Psoas muscle (tissue), 8 donors: ENCODE results near the gene CFD. TPM values are rescaled to one million over a fixed set of nuclear protein-coding genes. Genes with fewer than 3 reads are reported as not detected.

Experiments used
- ATAC-seq, 4 donors: fragments of 200-7000 bp; cut with Tn5 transposase; one replicate each; pipeline ENCODE4 v1.9.1; 2020; ENCODE audit warnings: moderate library complexity in 3 of 4, mild to moderate bottlenecking in 2 of 4
- DNase-seq, 2 donors: peaks; one replicate each; pipeline ENCODE4 v3.0.0-alpha.2; 2020
- H3K27ac ChIP-seq: fragments of 200-600 bp; one replicate; pipeline ENCODE4 v1.8.0; 2022
- H3K27me3 ChIP-seq, 3 donors: fragments of 200-600 bp in 1 of 3; one replicate each; pipeline versions ENCODE4 v1.6.1 to v1.8.0; 2013 to 2022; ENCODE audit warnings: low read length in 2 of 3, mild to moderate bottlenecking in 2 of 3, moderate library complexity in 1 of 3; ENCODE audit not compliant: insufficient read depth in 3 of 3
- H3K36me3 ChIP-seq, 2 donors: fragments of 200-600 bp in 1 of 2; one replicate each; pipeline versions ENCODE4 v1.6.1 to v1.8.0; 2013 to 2022; ENCODE audit warnings: low read depth in 1 of 2, mild to moderate bottlenecking in 1 of 2, moderate library complexity in 1 of 2; ENCODE audit not compliant: insufficient read depth in 1 of 2
- H3K4me1 ChIP-seq: fragments of 200-600 bp; one replicate; pipeline ENCODE4 v1.8.0; 2022
- H3K4me3 ChIP-seq: fragments of 200-600 bp; one replicate; pipeline ENCODE4 v1.8.0; 2022; ENCODE audit warnings: mild to moderate bottlenecking
- H3K9me3 ChIP-seq: fragments of 200-600 bp; one replicate; pipeline ENCODE4 v1.8.0; 2022
- WGBS, 3 donors: extraction: QIAGEN DNeasy Blood & Tissue Kit; methylation state at CpG; one replicate each; pipeline versions ENCODE4 v1.1.6 to v1.1.7; 2013; 5-methylcytosine and 5-hydroxymethylcytosine counted together
- intact Hi-C, 2 donors: fragments of 100-400 bp; cut with DNase I; formaldehyde crosslinking; loops; one replicate each; pipeline versions ENCODE4 v1.11.0 to v1.14.2; 2022
- polyA plus RNA-seq, 3 donors: library from polyadenylated mRNA; stranded (reverse); fragments of 200-250 nt; gene quantifications; one replicate each; pipeline ENCODE4 v1.2.3, GENCODE V29; 2013
- total RNA-seq, 4 donors: library from RNA; stranded (reverse); fragmentation: NEBNext Ultra II Directional in 2 of 4; extraction: Animal tissue kit (Norgen Biotek cat#: 25700) in 2 of 4; gene quantifications; one replicate each; pipeline versions ENCODE4 v1.2.1 to v1.2.4, GENCODE V29; 2021 to 2023
- TF ChIP-seq, protein P1 (sequence below): fragments of 200-600 bp; IDR thresholded peaks from one replicate; pipeline ENCODE4 v1.8.0; 2022; ENCODE audit warnings: antibody characterized with exemption
- donor health status: healthy with polysubstance abuse.
- donor health status: DM: no; HTN: no; CAD: no; lungs with moderate emphysema.
- donor health status: Bipolar disorder and iron deficiency.
- donor health status: healthy.
- donor health status: DM: yes; HTN: yes; CAD: no.
- donor health status: DM: no; HTN: no; CAD: no.
- donor health status: DM: no; HTN: no; CAD: no.
- donor health status: DM: yes; HTN: yes; CAD: no.

The CFD gene
- total and polyA plus RNA-seq, 7 donors = 56.8 to 142 (median 79.9) TPM

GRCh38 chr19:821825-822503 is 37.5 kb upstream of the CFD start, which contains the start of gene PLPPR3:
PLPPR3 (minus strand) TSS chr19:821955; CDS start chr19:821559, 396 bp downstream.
- ATAC-seq (no peak), DNase-seq (no peak)
- peaks cover 0 to 45% (median 11%) of the 10 kb centered on the region in 3 donors for H3K27me3 ChIP-seq

DNA sequence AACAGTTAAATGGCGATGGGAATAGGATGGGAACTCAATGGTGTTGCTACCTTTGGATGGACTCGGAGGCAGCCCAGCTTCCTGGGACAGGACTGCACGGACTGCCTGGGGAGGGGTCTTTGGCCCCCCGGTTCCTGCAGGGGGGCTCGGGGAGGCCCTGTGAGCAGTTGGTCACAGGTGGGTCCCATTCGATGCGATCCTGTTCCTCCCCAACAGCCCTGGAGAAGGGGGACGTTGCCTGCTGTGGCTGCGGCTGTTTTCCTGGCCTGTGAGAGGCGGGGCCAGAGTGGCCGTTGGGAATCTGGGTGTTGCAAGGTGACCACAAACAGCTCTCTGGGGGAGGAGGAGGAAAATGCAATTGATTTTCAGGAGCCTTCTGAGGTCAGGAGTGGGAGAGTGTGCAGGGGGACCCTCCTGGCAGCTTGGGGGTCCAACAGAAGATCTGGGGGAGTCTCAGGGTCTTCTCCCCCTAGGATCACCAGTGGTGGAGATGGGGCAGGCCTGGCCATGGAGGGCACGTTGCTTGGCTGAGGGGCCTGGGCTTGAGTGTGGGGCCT is 35.8 kb upstream of the CFD start:
- no peaks in the 10 kb centered on the region for H3K9me3 ChIP-seq
- 49 to 53% (median 51%) methylated on average over 11 to 12 of the region's 12 CpGs for WGBS, 3 donors
- peaks cover 0 to 55% (median 14%) of the 10 kb centered on the region in 3 donors for H3K27me3 ChIP-seq
- H3K36me3 ChIP-seq = no peaks in the 10 kb centered on the region
- intact Hi-C loops = no loop called here
- H3K4me1 ChIP-seq = no peaks in the 10 kb centered on the region
- DNase-seq (no peak), ATAC-seq (no peak)
- TF ChIP-seq, protein P1, sequence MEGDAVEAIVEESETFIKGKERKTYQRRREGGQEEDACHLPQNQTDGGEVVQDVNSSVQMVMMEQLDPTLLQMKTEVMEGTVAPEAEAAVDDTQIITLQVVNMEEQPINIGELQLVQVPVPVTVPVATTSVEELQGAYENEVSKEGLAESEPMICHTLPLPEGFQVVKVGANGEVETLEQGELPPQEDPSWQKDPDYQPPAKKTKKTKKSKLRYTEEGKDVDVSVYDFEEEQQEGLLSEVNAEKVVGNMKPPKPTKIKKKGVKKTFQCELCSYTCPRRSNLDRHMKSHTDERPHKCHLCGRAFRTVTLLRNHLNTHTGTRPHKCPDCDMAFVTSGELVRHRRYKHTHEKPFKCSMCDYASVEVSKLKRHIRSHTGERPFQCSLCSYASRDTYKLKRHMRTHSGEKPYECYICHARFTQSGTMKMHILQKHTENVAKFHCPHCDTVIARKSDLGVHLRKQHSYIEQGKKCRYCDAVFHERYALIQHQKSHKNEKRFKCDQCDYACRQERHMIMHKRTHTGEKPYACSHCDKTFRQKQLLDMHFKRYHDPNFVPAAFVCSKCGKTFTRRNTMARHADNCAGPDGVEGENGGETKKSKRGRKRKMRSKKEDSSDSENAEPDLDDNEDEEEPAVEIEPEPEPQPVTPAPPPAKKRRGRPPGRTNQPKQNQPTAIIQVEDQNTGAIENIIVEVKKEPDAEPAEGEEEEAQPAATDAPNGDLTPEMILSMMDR = no peak
- no peak overlapping the region for H3K27ac ChIP-seq
- H3K4me3 ChIP-seq = no peak overlapping the region

More at GRCh38 chr19:821825-822503, 37.5 kb upstream of the CFD start, which contains the start of gene PLPPR3:
- H3K4me3 ChIP-seq = peak within 1 kb of the TSS; percentile 48
- no peaks in the 10 kb centered on the region for H3K9me3 ChIP-seq
- intact Hi-C loops = no loop called here
- WGBS, 3 donors = 2% methylated on average over 21 to 85 of the region's 86 CpGs
- no peaks in the 10 kb centered on the region for H3K36me3 ChIP-seq
- TF ChIP-seq, protein P1 = no peak
- H3K27ac ChIP-seq = no peak within 1 kb of the TSS
- no peaks in the 10 kb centered on the region for H3K4me1 ChIP-seq

GRCh38 chr19:824885-825284 is 34.6 kb upstream of the CFD start:
- TF ChIP-seq, protein P1 = no peak
- DNase-seq (no peak), ATAC-seq (no peak)
- peaks cover 0 to 60% (median 15%) of the 10 kb centered on the region in 3 donors for H3K27me3 ChIP-seq
- no peaks in the 10 kb centered on the region for H3K9me3 ChIP-seq
- WGBS, 3 donors = 70 to 73% (median 72%) methylated on average over 15 of the region's 15 CpGs
- H3K36me3 ChIP-seq = no peaks in the 10 kb centered on the region
- intact Hi-C loops = no loop called here
- no peaks in the 10 kb centered on the region for H3K4me1 ChIP-seq
- no peak overlapping the region for H3K27ac ChIP-seq
- H3K4me3 ChIP-seq = no peak overlapping the region

DNA sequence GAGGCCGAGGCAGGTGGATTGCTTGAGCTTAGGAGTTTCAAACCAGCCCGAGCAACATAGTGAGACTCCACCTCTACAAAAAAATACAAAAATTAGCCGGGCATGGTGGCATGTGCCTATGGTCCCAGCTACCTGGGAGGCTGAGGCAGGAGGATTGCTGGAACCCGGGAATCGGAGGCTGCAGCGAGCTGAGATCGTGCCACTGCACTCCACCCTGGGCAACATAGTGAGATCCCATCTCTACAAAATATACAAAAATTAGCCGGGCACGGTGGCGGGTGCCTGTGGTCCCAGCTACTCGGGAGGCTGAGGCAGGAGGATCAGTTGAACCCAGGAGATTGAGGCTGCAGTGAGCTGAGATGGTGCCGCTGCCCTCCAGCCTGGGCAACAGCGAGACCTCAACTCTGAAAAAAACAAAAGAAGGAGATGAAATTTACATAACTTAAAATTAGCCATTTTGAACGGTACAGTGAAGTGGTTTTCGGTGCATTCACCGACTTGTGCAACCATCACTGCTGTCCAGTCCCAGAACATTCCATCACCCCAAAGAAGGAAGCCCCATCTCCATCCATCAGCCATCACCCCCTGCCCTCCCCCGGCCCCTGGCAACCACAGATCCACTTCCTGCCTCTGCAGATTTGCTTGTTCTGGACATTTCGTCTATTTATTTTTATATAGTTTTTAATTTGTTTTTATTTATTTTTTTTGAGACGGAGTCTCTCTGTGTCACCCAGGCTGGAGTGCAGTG is 33.4 kb upstream of the CFD start:
- Histone ChIP-seq H3K4me3 (no peak overlapping the region), H3K4me1 (no peaks in the 10 kb centered on the region), H3K27ac (no peak overlapping the region), H3K9me3 (no peaks in the 10 kb centered on the region), H3K27me3 (peaks cover 0 to 70% (median 20%) of the 10 kb centered on the region in 3 donors), H3K36me3 (no peaks in the 10 kb centered on the region)
- ATAC-seq (no peak), DNase-seq (no peak)
- intact Hi-C loops = no loop called here
- 78 to 83% (median 82%) methylated on average over 19 of the region's 19 CpGs for WGBS, 3 donors
- TF ChIP-seq, protein P1 = no peak
